ENCODE data around the gene CANX. TPM values are rescaled to one million over a fixed set of nuclear protein-coding genes. Genes with fewer than 3 reads are reported as not detected.
A peak's percentile ranks its signal among the peaks of the same experiment; 100 is the strongest.

The CANX gene
- total and polyA plus RNA-seq, 7 donors = 58.3 to 278 (median 254) TPM

- intact Hi-C loops (cut with DNase I) = no loop called here
- Histone ChIP-seq H3K4me3 (no peak overlapping the region), H3K9me3 (no peaks in the 10 kb centered on the region), H3K27ac (no peak overlapping the region), H3K36me3 (peaks cover 0 to 20% (median 2%) of the 10 kb centered on the region in 4 donors), H3K27me3 (no peaks in the 10 kb centered on the region), H3K4me1 (no peaks in the 10 kb centered on the region)
- TF ChIP-seq POLR2AphosphoS5 (IDR thresholded peaks at IDR 0.05) (no peak), EP300 (IDR thresholded peaks at IDR 0.05) (no peak)
- TF ChIP-seq, protein P1, sequence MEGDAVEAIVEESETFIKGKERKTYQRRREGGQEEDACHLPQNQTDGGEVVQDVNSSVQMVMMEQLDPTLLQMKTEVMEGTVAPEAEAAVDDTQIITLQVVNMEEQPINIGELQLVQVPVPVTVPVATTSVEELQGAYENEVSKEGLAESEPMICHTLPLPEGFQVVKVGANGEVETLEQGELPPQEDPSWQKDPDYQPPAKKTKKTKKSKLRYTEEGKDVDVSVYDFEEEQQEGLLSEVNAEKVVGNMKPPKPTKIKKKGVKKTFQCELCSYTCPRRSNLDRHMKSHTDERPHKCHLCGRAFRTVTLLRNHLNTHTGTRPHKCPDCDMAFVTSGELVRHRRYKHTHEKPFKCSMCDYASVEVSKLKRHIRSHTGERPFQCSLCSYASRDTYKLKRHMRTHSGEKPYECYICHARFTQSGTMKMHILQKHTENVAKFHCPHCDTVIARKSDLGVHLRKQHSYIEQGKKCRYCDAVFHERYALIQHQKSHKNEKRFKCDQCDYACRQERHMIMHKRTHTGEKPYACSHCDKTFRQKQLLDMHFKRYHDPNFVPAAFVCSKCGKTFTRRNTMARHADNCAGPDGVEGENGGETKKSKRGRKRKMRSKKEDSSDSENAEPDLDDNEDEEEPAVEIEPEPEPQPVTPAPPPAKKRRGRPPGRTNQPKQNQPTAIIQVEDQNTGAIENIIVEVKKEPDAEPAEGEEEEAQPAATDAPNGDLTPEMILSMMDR (IDR thresholded peaks at IDR 0.05) = peak in 3 of 4 experiments; percentile 15 to 44 (median 35)
- 63 to 70% methylated on average over 7 of the region's 7 CpGs for WGBS, 2 donors
- no peak for DNase-seq
Measured at GRCh38 chr5:179668391-179668790, 30.4 kb upstream of the CANX start.

DNA sequence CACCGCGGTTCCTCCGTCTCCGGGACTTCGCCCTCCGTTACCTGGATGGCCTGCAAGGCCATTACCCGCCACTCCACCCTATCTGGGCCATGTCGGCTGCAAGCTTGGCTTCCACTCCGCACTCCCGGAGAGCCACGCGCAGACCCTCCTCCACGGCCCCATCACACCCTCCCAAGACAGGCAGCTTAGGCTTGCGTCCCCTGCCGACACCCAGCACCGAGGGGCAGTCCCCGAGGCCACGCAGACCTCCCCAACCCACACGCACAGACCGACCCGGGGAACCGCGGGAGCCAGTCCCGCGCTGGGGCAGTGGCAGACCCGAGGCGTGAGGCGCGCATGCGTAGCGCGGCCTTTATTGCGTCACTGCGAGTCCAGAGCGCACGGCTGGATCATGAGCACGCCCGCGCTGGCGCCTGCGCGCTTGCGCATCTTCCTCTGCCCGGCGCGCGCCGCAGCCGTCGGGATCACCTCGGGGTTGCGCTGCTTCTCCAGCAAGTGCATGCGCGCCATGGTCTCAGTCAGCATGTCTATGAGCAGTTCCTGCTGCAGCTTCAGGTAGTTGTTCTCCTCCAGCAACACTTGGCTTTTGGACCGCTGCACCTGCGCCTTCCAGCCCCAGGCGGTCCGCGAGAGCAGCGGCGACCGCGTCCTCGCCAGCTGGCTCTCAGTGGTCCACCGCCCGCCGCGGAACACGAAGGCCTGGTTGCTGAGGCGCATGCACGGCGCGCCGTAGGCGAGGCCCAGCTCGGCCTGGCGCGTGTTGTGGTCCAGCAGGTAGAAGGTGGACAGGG, 20.3 kb upstream of the CANX start:
- intact Hi-C loops (cut with DNase I) = loop anchor here (1.0 to 10.0 kb wide), 3 partner anchors 20 to 119 kb away; partner anchors contain the start of genes CANX and MAML1
- H3K36me3 ChIP-seq = no peaks in the 10 kb centered on the region
- no peaks in the 10 kb centered on the region for H3K27me3 ChIP-seq
- H3K4me3 ChIP-seq = peak overlapping the region; percentile 66 to 92 (median 80)
- TF ChIP-seq POLR2AphosphoS5 (IDR thresholded peaks at IDR 0.05) (peak; percentile 98 to 99 (median 98)), POLR2A (IDR thresholded peaks at IDR 0.05) (peak; percentile 93), EP300 (IDR thresholded peaks at IDR 0.05) (no peak)
- TF ChIP-seq, protein P1 (IDR thresholded peaks at IDR 0.05) = no peak
- 0 to 2% methylated on average over 78 of the region's 78 CpGs for WGBS, 2 donors
- no peaks in the 10 kb centered on the region for H3K9me3 ChIP-seq
- peaks cover 0 to 28% (median 22%) of the 10 kb centered on the region in 4 donors for H3K4me1 ChIP-seq
- H3K27ac ChIP-seq = peak overlapping the region; percentile 87 to 95 (median 92)
- DNase-seq = peak; percentile 98

GRCh38 chr5:179679014-179679674, 19.6 kb upstream of the CANX start:
- DNase-seq = peak; percentile 91
- TF ChIP-seq POLR2A (IDR thresholded peaks at IDR 0.05) = no peak
- TF ChIP-seq, protein P1 (IDR thresholded peaks at IDR 0.05) = peak in 2 of 4 experiments; percentile 9 to 14
- TF ChIP-seq EP300 (IDR thresholded peaks at IDR 0.05) = no peak
- TF ChIP-seq POLR2AphosphoS5 (IDR thresholded peaks at IDR 0.05) = no peak
- no peaks in the 10 kb centered on the region for H3K36me3 ChIP-seq
- no peaks in the 10 kb centered on the region for H3K27me3 ChIP-seq
- H3K4me1 ChIP-seq = peaks cover 0 to 28% (median 22%) of the 10 kb centered on the region in 4 donors
- peak overlapping the region; percentile 66 to 92 (median 80) for H3K4me3 ChIP-seq
- H3K27ac ChIP-seq = peak overlapping the region; percentile 87 to 95 (median 92)
- WGBS, 2 donors = 25 to 76% methylated on average over 41 of the region's 41 CpGs
- H3K9me3 ChIP-seq = no peaks in the 10 kb centered on the region
- intact Hi-C loops (cut with DNase I) = loop anchor here (5.0 to 10.0 kb wide), 2 partner anchors 56 to 118 kb away; partner anchors contain the start of gene MAML1

GRCh38 chr5:179680014-179680779, 18.6 kb upstream of the CANX start:
- DNase-seq = no peak
- Histone ChIP-seq H3K27me3 (no peaks in the 10 kb centered on the region), H3K4me1 (peaks cover 0 to 28% (median 22%) of the 10 kb centered on the region in 4 donors), H3K4me3 (no peak overlapping the region), H3K27ac (no peak overlapping the region), H3K36me3 (no peaks in the 10 kb centered on the region), H3K9me3 (no peaks in the 10 kb centered on the region)
- no peak for TF ChIP-seq POLR2AphosphoS5 (IDR thresholded peaks at IDR 0.05)
- no peak for TF ChIP-seq POLR2A (IDR thresholded peaks at IDR 0.05)
- TF ChIP-seq, protein P1 (IDR thresholded peaks at IDR 0.05) = no peak
- TF ChIP-seq EP300 (IDR thresholded peaks at IDR 0.05) = no peak
- intact Hi-C loops (cut with DNase I) = no loop called here
- WGBS, 2 donors = 84 to 85% methylated on average over 9 of the region's 9 CpGs

All from sigmoid colon (tissue), 7 donors.